HG03565 (cell line): ENCODE data around the gene TSPY2.
"Not testable (repeated sequence)": the region's sequence is repeated elsewhere in the genome, so short reads cannot be mapped to it uniquely, and the experiment has no call there.

ENCODE experiments used
- ATAC-seq: cut with Tn5 transposase; IDR thresholded peaks from one replicate; pipeline ENCODE4 v1.9.1; 2021; ENCODE audit warnings: mild to moderate bottlenecking, moderate library complexity; ENCODE audit not compliant: unreplicated experiment

The TSPY2 gene

GRCh38 chrY:6245923-6246322, at the start of gene TSPY2:
Gene TSPY2, plus strand, starts transcription at chrY:6246223. Its CDS starts 46 bp downstream, at chrY:6246269.
- not testable (repeated sequence) for ATAC-seq

- ATAC-seq = not testable (repeated sequence)
Measured at GRCh38 chrY:6209565-6209964, 36.5 kb upstream of the TSPY2 start.

GRCh38 chrY:6217045-6217444, 29.0 kb upstream of the TSPY2 start:
- not testable (repeated sequence) for ATAC-seq

- not testable (repeated sequence) for ATAC-seq
Measured at GRCh38 chrY:6269839-6270238, 23.8 kb downstream of the TSPY2 start.
